Activated CD8-positive, alpha-beta memory T cell treated with anti-CD3 and anti-CD28 coated beads for 1 hour (primary cell): ENCODE measurements around the gene KRT4.

Experiments used
- DNase-seq, 2 donors: peaks; one replicate each; pipeline ENCODE4 v3.0.0-alpha.2; 2020; ENCODE audit warnings: low read depth in 1 of 2; ENCODE audit errors: extremely low read depth in 1 of 2

KRT4 gene

DNA sequence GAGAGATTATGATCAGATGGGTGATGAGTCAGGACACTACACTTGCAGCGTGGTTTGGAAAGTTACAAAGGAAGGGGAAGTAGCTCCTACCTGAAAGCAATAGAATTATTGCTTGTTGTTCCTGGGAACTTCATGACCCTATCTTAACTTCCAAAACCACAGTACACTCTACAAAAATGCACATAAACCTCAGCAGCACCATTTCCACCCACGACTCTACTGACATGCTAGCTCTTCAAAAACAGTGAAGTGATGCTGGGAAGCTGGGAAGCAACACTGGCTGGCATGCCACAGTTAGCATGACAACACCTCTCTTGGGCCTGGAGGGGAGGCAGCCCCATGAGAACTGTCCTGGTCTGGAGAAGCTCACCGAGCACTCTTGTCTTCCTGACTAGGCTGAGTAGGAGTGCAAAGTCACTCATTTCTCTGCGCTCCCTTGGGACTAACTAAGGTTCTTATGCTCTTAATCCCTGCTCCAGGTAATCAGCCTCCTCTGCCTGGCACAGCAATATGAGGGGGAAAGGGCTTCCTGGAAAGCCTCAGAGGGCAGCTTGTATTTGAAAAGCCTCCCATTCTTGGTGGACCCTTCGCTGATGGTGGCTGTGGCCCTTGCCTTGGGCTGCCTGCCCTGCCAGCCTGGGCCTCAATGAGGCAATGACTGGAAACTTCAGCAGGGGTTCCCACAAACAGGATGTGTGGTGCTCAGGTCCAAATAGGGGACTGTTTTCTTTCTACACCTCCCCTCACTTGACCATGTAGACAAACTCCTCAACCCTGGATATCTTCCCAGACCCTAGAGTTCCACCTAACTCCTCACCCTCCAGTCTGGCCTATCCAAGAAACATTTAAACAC is 19.2 kb downstream of the KRT4 start:
- no peak for DNase-seq

DNA sequence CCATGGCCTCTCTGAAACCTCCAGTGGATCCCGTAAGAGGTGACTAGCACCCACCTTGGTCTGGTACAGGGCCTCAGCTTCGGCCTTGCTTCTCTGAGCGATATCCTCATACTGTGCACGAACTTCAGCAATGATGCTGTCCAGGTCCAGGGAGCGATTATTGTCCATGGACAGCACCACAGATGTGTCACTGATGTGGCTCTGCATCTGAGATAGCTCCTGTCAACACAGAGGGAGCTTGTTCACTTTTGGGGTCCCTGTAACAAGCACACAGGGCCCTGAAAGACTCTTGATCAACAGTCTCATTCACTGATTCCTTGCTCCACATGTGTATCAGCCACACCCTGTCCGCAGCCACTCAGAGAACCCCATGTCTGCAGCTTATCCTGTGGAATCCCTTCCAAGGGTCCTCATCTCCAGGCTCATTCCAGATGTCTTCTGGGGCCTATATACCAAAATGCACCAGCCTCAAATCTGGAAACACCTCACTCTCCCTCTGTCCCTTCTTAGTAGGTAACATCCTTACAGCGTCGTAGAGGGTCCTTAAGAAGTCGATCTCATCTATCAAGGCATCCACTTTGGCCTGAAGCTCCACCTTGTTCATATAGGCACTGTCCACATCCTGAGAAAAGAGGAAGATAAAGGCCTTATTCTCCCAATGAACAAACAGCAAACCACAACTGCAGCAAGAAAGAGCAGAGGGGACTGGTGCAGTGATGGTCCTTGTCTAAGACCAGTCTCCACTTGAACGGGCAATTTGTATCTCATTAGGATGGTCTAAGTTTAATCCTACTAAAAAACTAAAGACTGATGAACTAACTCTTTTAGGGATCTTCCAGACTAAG is 21.5 kb downstream of the KRT4 start:
- DNase-seq: no peak

- DNase-seq: no peak
Measured at GRCh38 chr12:52791271-52792184, 22.4 kb downstream of the KRT4 start.

DNA sequence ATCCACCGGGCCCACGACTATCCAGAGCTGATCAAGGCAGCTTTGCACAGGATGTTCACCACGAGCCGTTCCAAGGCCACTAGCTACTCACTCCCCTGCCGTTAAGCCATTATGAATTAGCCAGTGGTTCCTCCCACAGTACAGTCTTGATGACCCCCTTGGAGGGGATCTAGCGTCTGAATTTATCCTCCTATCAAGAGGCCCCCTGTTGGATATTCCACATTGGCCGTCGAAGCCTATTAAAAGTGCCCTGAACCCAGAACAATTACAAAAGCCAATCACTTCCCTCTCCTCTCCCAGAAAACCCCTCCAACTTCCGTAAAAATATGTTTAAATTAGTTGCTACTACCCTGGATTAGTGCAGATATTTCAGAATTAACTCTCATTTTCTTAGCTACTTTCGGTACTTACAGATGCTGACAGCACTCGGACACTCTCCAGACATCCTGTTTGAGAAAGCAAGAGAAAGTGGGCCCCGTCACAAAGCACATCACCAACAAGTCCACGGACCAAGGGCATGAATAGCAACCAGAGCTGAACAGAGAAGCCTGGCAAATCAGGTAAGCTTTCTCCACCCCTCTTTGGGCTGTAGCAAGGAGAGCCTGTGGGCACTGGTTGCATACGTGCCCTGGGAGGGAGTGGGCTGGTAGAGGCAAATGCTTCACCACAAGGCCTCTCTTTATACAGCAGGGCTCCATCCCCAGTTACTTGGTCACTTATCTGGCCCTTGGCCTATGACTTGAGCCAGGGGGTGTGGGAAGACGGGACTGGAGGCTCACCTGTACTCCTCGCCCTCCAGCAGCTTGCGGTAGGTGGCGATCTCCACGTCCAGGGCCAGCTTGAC is 23.3 kb downstream of the KRT4 start:
- no peak for DNase-seq

GRCh38 chr12:52789637-52790426 is 24.1 kb downstream of the KRT4 start:
- DNase-seq: no peak

DNA sequence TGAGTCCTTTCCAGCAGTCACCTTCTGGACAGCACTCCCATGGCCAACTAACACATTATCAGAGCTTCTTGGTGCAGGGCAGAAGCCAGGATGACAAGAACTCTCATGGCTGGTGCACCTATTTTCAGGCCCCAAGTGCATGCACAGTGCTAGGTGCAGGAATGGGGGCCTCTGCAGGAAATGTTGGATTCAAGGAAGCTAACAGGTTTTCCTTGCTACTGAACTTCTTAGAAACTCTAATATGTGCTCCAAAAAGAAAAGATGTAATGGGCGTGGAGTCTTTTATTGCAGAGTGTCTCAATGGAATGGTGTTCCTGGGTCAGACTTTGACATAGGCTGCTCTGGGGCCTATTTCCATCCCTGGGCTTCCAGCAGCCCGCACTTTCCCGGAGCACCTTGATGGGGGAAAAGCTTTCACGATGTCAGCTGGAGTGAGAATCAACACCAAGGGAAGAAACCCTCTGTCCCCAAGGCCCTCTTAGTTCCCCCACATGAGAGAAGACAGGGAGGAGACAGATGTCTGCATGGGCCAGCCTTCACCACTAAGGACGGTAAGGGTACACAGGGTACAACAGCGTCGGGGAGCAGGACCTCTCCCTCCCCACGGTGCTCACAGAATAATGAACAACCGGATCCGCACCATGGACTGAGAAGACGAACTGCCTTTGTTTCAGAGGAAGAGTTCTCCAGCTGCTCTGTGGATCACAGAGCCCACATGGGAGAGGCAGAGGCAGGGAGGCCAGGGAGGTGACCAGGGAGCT is 24.9 kb downstream of the KRT4 start:
- DNase-seq: no peak

GRCh38 chr12:52788192-52788875 is 25.6 kb downstream of the KRT4 start:
- DNase-seq: no peak

- no peak for DNase-seq
Measured at GRCh38 chr12:52787324-52788191, 26.4 kb downstream of the KRT4 start.

DNA sequence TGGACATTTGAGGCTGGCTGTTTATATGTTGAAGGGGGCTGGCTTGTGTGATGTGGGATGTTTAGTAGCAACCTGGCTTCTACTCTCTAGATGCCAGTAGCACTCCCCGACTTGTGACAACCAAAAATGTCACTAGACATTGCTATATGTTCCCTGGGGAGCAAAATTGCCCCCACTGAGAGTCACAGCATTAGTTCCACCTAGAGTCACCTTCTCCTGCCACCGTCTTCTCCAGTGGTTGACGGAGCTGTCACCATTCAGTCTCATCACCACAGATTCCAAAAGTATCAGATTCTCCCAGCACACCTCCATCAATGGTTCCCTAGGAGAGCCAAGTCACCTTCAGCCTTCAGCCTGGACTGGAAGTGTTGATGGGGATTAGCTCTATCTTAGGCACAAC is 29.0 kb downstream of the KRT4 start:
- DNase-seq: no peak

- no peak for DNase-seq
Measured at GRCh38 chr12:52783563-52784316, 30.2 kb downstream of the KRT4 start.

GRCh38 chr12:52782502-52782901 is 31.4 kb downstream of the KRT4 start:
- no peak for DNase-seq

- DNase-seq: no peak
Measured at GRCh38 chr12:52781399-52782082, 32.4 kb downstream of the KRT4 start.

DNA sequence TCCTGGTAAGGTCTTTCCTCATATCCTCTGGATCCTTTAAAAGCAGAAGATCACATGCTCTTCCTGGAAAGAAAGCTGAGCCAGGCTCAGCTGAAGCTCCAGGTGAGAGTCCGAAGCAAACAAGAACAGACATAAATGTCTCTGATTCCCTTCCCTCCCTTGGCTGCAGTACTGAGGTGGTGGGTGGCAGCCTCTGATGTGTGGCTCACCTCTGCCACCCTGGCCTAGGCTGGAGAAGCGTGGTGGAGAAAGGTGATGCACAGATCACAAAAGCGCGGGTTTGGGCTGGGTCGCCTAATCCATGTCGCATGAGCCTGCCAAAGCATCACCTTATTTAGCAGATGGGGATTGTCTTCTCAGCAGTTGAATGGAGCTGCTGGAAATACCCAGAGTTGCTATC is 34.0 kb downstream of the KRT4 start:
- no peak for DNase-seq

GRCh38 chr12:52778833-52779232 is 35.1 kb downstream of the KRT4 start:
- DNase-seq: no peak

DNA sequence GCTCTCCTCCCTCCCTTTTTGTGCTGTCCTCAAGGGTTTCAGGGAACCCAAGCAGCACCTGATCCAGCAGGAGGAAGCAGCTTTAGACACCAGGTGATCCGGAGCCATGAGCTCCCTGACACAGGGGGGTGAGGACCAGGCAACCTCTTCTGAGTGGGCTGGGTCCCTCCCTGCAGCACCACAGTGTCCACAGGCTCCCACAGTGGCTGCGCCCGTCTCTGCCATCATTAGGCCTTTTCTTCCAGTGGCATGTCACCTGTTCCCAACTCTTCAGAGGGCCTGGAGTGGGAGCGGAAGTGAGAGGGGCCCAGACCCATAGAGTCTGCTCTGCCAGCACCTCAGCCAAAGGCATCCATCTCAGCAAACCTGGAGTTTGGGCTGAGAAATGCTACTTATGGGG is 36.4 kb downstream of the KRT4 start:
- no peak for DNase-seq

DNA sequence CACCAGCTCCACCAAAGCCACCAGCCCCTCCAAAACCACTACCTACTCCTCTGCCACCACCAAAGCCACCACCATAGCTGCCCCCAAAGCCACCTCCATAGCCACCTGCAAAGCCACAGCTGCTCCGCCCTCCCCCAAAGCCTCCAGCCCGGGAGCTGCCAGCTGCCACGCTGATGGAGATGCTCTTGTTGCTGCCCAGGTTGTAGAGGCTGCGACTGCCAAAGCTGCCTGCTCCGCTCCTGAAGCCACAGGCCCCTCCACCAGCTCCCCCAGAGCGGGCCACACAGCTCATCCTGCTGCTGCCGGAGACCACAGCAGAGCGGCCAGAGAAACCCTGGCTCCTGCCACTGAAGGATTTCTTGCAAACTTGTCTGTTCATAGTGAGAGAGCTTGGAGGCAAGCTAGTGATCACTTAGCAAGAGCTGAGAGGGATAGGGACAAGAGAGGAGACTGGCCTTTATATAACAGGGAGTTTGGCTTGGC is 37.0 kb downstream of the KRT4 start, which contains the start of gene KRT76:
KRT76 (minus strand) TSS at position 433 of the 483 bp plus-strand sequence; CDS start at position 379, 54 bp downstream.
- DNase-seq: no peak
